Breast epithelium (tissue), 3 donors: Measurements from ENCODE around the gene ACADL.

Experiments used
- CTCF ChIP-seq, 3 donors: fragments of 450-650 bp; IDR thresholded peaks; one replicate each; pipeline ENCODE4 v1.5.1; 2016 to 2017; ENCODE audit warnings: antibody characterized with exemption in 3 of 3, mild to moderate bottlenecking in 3 of 3, moderate library complexity in 3 of 3
- POLR2A ChIP-seq: fragments of 450-650 bp; IDR thresholded peaks from one replicate; pipeline ENCODE4 v1.6.1; 2016; ENCODE audit warnings: antibody characterized with exemption, mild to moderate bottlenecking, moderate library complexity
- POLR2AphosphoS5 ChIP-seq, 3 donors: sonication (generic); formaldehyde crosslinking; IDR thresholded peaks; one replicate each; pipeline ENCODE4 v1.6.1; 2017; ENCODE audit warnings: antibody characterized with exemption in 3 of 3

GRCh38 chr2:210188190-210188589 lies 37.1 kb downstream of the ACADL start:
- no peak for TF ChIP-seq CTCF (IDR thresholded peaks at IDR 0.05)
- no peak for TF ChIP-seq POLR2AphosphoS5 (IDR thresholded peaks at IDR 0.05)
- TF ChIP-seq POLR2A: no peak
